Ovary (tissue), 9 donors: ENCODE measurements around the gene PTH1R. TPM values are rescaled to one million over a fixed set of nuclear protein-coding genes. Genes with fewer than 3 reads are reported as not detected.

Source experiments
- DNase-seq, 5 donors: peaks; one replicate each; pipeline ENCODE4 v3.0.0-alpha.2; 2019 to 2020
- H3K27ac ChIP-seq, 2 donors: fragments of 200-600 bp; one replicate each; pipeline versions ENCODE4 v1.5.1 to v1.8.0; 2019 to 2022
- H3K27me3 ChIP-seq: fragments of 200-600 bp; one replicate; pipeline ENCODE4 v1.8.0; 2022
- H3K36me3 ChIP-seq: fragments of 200-600 bp; sonication (generic); one replicate; pipeline ENCODE4 v1.5.1; 2019
- H3K4me1 ChIP-seq: one replicate; pipeline ENCODE4 v1.8.1; 2013; ENCODE audit warnings: mild to moderate bottlenecking, moderate library complexity; ENCODE audit not compliant: insufficient read depth
- H3K4me3 ChIP-seq: fragments of 200-600 bp; sonication (generic); one replicate; pipeline ENCODE4 v1.5.1; 2017
- H3K9me3 ChIP-seq, 2 donors: fragments of 200-600 bp in 1 of 2; sonication (generic) in 1 of 2; one replicate each; pipeline versions ENCODE4 v1.5.1 to v1.8.1; 2013 to 2019; ENCODE audit warnings: mild to moderate bottlenecking in 1 of 2, moderate library complexity in 1 of 2
- EP300 ChIP-seq: sonication (generic); formaldehyde crosslinking; IDR thresholded peaks from one replicate; pipeline ENCODE4 v1.6.1; 2017; ENCODE audit warnings: antibody characterized with exemption
- POLR2A ChIP-seq: fragments of 450-650 bp; IDR thresholded peaks from one replicate; pipeline ENCODE4 v1.6.1; 2017; ENCODE audit warnings: antibody characterized with exemption, mild to moderate bottlenecking, moderate library complexity
- WGBS, 3 donors: extraction: QIAGEN DNeasy Blood & Tissue Kit in 1 of 3; methylation state at CpG; one replicate each; pipeline versions ENCODE4 v1.1.5 to v1.1.7; 2013 to 2017; 5-methylcytosine and 5-hydroxymethylcytosine counted together
- intact Hi-C, 4 donors: fragments of 100-400 bp; cut with DNase I; formaldehyde crosslinking; loops; one replicate each; pipeline versions ENCODE4 v1.11.0 to v1.15.1; 2022 to 2023
- polyA plus RNA-seq, 2 donors: library from polyadenylated mRNA; stranded (reverse); fragments of 200-250 nt in 1 of 2; fragments of 350-450 nt in 1 of 2; fragmentation: Illumina TruSeq in 1 of 2; extraction: RNeasy Lipid Tissue Mini Kit (QIAGEN cat#74804) in 1 of 2; gene quantifications; one replicate each; pipeline ENCODE4 v1.2.3, GENCODE V29; 2013 to 2014
- total RNA-seq, 7 donors: library from RNA; depleted of rRNA in 2 of 7; stranded (reverse); fragments of >200 nt in 2 of 7; fragmentation: NEBNext Ultra II Directional in 3 of 7; extraction: Animal tissue kit (Norgen Biotek cat#: 25700) in 3 of 7; gene quantifications; one replicate each; pipeline versions ENCODE4 v1.1.0 to v1.2.4, GENCODE V29; 2016 to 2023
- TF ChIP-seq, protein P1 (sequence below), 3 donors: fragments of 450-650 bp in 2 of 3; fragments of 200-600 bp in 1 of 3; IDR thresholded peaks; one replicate each; pipeline versions ENCODE4 v1.5.1 to v1.8.0; 2016 to 2022; ENCODE audit warnings: antibody characterized with exemption in 3 of 3, mild to moderate bottlenecking in 1 of 3
- donor health status: DM: no; HTN: no; CAD: no; lungs with moderate emphysema.
- donor health status: DM: no; HTN: no; CAD: no.
- donor health status: Bipolar disorder and iron deficiency.
- donor health status: DM: yes; HTN: yes; CAD: no.
- donor health status: DM: no; HTN: no; CAD: no.
- donor health status: DM: yes; HTN: yes; CAD: no.

Gene PTH1R
- total and polyA plus RNA-seq, 9 donors, result 3.8 to 23.9 (median 12.3) TPM

DNA sequence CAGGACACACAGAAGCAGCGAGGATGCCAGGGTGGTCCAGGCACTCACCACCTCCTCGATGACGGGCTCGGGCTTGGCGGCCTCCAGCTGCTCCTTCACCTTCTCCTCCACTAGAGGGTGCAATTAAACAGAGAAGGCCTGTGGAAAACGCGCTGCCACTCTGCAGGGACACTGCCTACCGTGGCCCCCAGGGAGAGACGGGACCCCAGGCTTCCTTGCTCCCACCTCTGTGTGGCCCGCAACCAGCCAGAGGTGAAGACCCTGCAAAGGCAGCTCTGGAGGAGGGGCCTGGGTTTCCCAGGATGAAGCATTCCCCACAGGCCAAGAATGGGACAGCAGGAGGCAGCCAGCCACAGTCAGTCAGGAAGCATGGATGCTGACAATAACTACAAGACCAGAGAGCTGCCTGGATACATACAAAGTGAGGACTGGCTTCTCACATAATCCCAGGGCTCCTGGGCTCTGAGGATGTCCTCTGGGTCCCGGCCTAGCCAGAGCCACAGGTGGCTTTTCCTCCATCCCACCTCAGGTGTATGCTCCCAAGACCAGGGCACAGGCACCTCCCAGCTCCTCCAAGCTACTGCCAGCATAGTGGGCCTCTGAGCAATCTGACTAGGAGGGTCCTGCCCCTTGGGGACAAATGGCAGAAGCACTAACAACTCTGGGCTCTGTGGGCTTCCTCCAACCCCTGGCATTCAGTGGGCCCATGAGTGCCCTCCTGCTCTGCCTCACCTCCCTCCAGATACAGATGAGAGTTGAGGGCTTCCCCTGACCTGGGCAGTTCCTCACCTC, 46.2 kb downstream of the PTH1R start:
- H3K36me3 ChIP-seq, result no peaks in the 10 kb centered on the region
- H3K27ac ChIP-seq, result peak overlapping the region in 1 of 2 donors; percentile 38
- H3K9me3 ChIP-seq, result no peaks in the 10 kb centered on the region
- intact Hi-C loops, result loop anchor here in 1 of 4 donors (5.0 kb wide), 1 partner anchor 74 kb away; no protein-coding TSS in a partner anchor
- H3K4me3 ChIP-seq, result no peak overlapping the region
- no peak for TF ChIP-seq EP300
- TF ChIP-seq, protein P1, sequence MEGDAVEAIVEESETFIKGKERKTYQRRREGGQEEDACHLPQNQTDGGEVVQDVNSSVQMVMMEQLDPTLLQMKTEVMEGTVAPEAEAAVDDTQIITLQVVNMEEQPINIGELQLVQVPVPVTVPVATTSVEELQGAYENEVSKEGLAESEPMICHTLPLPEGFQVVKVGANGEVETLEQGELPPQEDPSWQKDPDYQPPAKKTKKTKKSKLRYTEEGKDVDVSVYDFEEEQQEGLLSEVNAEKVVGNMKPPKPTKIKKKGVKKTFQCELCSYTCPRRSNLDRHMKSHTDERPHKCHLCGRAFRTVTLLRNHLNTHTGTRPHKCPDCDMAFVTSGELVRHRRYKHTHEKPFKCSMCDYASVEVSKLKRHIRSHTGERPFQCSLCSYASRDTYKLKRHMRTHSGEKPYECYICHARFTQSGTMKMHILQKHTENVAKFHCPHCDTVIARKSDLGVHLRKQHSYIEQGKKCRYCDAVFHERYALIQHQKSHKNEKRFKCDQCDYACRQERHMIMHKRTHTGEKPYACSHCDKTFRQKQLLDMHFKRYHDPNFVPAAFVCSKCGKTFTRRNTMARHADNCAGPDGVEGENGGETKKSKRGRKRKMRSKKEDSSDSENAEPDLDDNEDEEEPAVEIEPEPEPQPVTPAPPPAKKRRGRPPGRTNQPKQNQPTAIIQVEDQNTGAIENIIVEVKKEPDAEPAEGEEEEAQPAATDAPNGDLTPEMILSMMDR (IDR thresholded peaks at IDR 0.05), result peak in 2 of 3 donors; percentile 32 to 38
- no peak for TF ChIP-seq POLR2A
- peak in 1 of 5 donors; percentile 51 for DNase-seq
- H3K4me1 ChIP-seq, result no peaks in the 10 kb centered on the region
- H3K27me3 ChIP-seq, result no peaks in the 10 kb centered on the region
- WGBS, 3 donors, result 44 to 49% (median 45%) methylated on average over 11 of the region's 11 CpGs

DNA sequence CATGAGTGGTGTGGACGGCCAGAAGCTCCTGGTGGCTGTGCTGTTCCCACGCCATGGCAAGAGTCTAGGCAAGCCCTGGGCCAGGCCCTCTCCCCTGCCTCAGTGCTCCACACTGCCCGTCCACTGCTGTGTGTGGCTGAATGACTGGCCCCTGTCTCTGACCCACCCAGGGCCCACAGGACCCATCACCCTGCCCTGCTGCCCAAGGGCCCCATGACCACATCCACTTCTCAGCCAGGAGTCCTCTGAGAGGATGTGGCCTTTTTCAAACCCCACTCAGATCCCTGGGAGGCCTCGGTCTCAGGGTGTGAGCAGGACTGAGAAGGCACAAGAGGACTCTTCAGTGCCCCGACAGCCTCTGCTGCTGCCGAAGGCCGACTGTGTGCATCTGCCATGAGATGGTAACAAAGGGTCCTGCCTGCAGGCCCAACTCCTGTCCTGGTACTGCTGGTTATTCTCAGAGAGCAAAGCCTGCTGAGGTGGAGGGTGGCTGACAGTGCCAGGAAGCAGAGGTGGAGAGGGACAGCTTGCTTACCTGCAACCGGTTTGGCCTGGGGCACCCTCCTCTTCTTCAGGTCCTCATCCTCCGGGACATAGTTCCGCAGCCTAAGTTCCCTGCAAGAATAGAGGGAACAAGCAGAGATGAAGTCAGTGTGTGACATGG, 47.5 kb downstream of the PTH1R start:
- 90 to 92% (median 91%) methylated on average over 10 of the region's 10 CpGs for WGBS, 3 donors
- no peak for TF ChIP-seq POLR2A
- TF ChIP-seq, protein P1 (IDR thresholded peaks at IDR 0.05), result no peak
- TF ChIP-seq EP300, result no peak
- intact Hi-C loops, result loop anchor here in 2 of 4 donors (5.0 kb wide), 2 partner anchors 72 to 162 kb away; no protein-coding TSS in a partner anchor
- no peaks in the 10 kb centered on the region for H3K9me3 ChIP-seq
- DNase-seq, result peak in 1 of 5 donors; percentile 26
- H3K36me3 ChIP-seq, result no peaks in the 10 kb centered on the region
- no peaks in the 10 kb centered on the region for H3K27me3 ChIP-seq
- H3K27ac ChIP-seq, result no peak overlapping the region
- H3K4me3 ChIP-seq, result no peak overlapping the region
- peaks cover 2% of the 10 kb centered on the region for H3K4me1 ChIP-seq

DNA sequence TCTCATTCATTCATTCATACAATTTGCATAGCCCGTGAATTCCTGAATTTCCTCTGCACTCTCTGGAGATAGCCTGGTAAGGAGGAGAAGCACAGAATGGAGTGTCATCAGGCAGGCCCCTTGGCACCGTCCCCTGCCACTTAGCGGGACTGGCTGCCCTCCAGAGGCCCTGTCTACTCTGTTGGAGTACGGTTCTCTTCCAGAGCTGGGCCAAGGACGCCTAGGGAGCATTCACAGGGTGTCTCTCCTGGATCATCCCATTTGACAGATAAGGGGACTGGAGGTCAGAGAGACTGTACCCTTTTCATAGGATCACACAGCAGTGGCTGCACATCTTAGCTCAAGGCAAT, 48.0 kb downstream of the PTH1R start:
- no peak overlapping the region for H3K4me3 ChIP-seq
- TF ChIP-seq, protein P1 (IDR thresholded peaks at IDR 0.05), result no peak
- TF ChIP-seq POLR2A (no peak), EP300 (no peak)
- no peak overlapping the region for H3K27ac ChIP-seq
- H3K27me3 ChIP-seq, result no peaks in the 10 kb centered on the region
- H3K9me3 ChIP-seq, result no peaks in the 10 kb centered on the region
- no peaks in the 10 kb centered on the region for H3K36me3 ChIP-seq
- 58 to 62% (median 59%) methylated on average over 5 of the region's 5 CpGs for WGBS, 3 donors
- intact Hi-C loops, result loop anchor here in 1 of 4 donors (5.0 kb wide), 1 partner anchor 162 kb away; no protein-coding TSS in a partner anchor
- no peak for DNase-seq
- peaks cover 7% of the 10 kb centered on the region for H3K4me1 ChIP-seq

DNA sequence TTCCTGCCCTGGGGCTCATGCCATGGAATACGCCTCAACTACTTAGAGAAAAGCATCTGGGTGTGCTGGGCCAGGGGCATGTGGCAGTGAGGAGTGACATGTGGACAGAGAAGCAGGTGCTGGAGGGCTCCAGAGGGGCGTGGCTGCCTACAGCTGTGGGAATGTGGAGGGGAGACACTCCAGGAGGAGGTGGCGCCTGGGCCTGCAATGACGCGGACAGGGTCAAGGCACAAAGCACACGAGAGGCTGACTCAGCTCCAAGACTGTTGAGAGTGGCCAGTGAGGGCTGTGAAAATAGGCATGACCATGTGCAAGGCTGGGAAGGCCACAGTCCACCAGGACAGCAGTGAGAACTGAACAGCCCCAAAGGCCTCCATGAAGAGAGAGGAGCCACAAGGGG, 48.5 kb downstream of the PTH1R start:
- intact Hi-C loops, result loop anchor here in 1 of 4 donors (5.0 kb wide), 1 partner anchor 161 kb away; no protein-coding TSS in a partner anchor
- H3K27me3 ChIP-seq, result no peaks in the 10 kb centered on the region
- no peaks in the 10 kb centered on the region for H3K9me3 ChIP-seq
- TF ChIP-seq EP300, result no peak
- TF ChIP-seq POLR2A, result no peak
- TF ChIP-seq, protein P1 (IDR thresholded peaks at IDR 0.05), result no peak
- WGBS, 3 donors, result 63 to 64% (median 63%) methylated on average over 6 of the region's 6 CpGs
- peak in 2 of 5 donors; percentile 36 to 45 for DNase-seq
- peaks cover 11% of the 10 kb centered on the region for H3K4me1 ChIP-seq
- no peak overlapping the region for H3K4me3 ChIP-seq
- H3K27ac ChIP-seq, result peak overlapping the region in 1 of 2 donors; percentile 45
- H3K36me3 ChIP-seq, result no peaks in the 10 kb centered on the region
